Fibroblast of lung (primary cell): Measurements from ENCODE around the gene LUZP2. TPM values are rescaled to one million over a fixed set of nuclear protein-coding genes. Genes with fewer than 3 reads are reported as not detected.

Experiments used
- DNase-seq, 2 donors: peaks; one replicate each; pipeline versions ENCODE4 v3.0.0 to v3.0.0-alpha.2; 2010; ENCODE audit warnings: low read depth in 2 of 2
- H2AFZ ChIP-seq: 2 replicates; pipeline ENCODE4 v1.5.1; 2012; ENCODE audit warnings: low read length, control low read depth, inconsistent platforms
- H3K27ac ChIP-seq: 2 replicates; pipeline ENCODE4 v1.5.1; 2011; ENCODE audit warnings: low read length, control low read depth; ENCODE audit not compliant: insufficient read depth
- H3K27me3 ChIP-seq: 2 replicates; pipeline ENCODE4 v1.5.1; 2011; ENCODE audit warnings: mild to moderate bottlenecking, low read length; ENCODE audit not compliant: control insufficient read depth, insufficient read depth
- H3K36me3 ChIP-seq: 2 replicates; pipeline ENCODE4 v1.5.1; 2011; ENCODE audit warnings: low read length; ENCODE audit not compliant: control insufficient read depth, insufficient read depth
- H3K4me1 ChIP-seq: 2 replicates; pipeline ENCODE4 v1.5.1; 2011; ENCODE audit warnings: low read length; ENCODE audit not compliant: control insufficient read depth, insufficient read depth; ENCODE audit errors: extremely low read depth
- H3K4me2 ChIP-seq: 2 replicates; pipeline ENCODE4 v1.5.1; 2011; ENCODE audit warnings: low read length, control low read depth; ENCODE audit not compliant: insufficient read depth; ENCODE audit errors: extremely low read depth
- H3K4me3 ChIP-seq, 4 experiments: fragments of 200-600 bp in 1 of 4; sonication (generic) in 1 of 4; replicated peaks in 1 of 4; 2 replicates each; pipeline ENCODE4 v1.5.1; 2011 to 2016; ENCODE audit warnings: low read length in 4 of 4, low read depth in 3 of 4, mild to moderate bottlenecking in 3 of 4, control low read depth in 2 of 4, inconsistent platforms in 1 of 4, mixed read lengths in 1 of 4; ENCODE audit not compliant: insufficient read depth in 1 of 4; ENCODE audit errors: control extremely low read depth in 1 of 4
- H3K79me2 ChIP-seq: 2 replicates; pipeline ENCODE4 v1.5.1; 2012; ENCODE audit warnings: mild to moderate bottlenecking, low read length, inconsistent platforms; ENCODE audit not compliant: control insufficient read depth, insufficient read depth
- H3K9ac ChIP-seq: 2 replicates; pipeline ENCODE4 v1.5.1; 2011; ENCODE audit warnings: mild to moderate bottlenecking, low read length, control low read depth; ENCODE audit not compliant: insufficient read depth
- H3K9me3 ChIP-seq: 2 replicates; pipeline ENCODE4 v1.5.1; 2012; ENCODE audit warnings: low read depth, low read length; ENCODE audit not compliant: control insufficient read depth, insufficient read depth
- H4K20me1 ChIP-seq: 2 replicates; pipeline ENCODE4 v1.5.1; 2011; ENCODE audit warnings: low read length; ENCODE audit not compliant: control insufficient read depth, insufficient read depth; ENCODE audit errors: extremely low read depth
- EZH2 ChIP-seq: IDR thresholded peaks from 2 replicates; pipeline ENCODE4 v1.5.1; 2012; ENCODE audit warnings: low read length, control low read depth, mild to moderate bottlenecking; ENCODE audit errors: missing control alignments
- polyA plus RNA-seq, 2 donors: library from polyadenylated mRNA; depleted of rRNA in 1 of 2; stranded (reverse) in 1 of 2; unstranded in 1 of 2; fragments of >200 nt; gene quantifications; 2 replicates each; pipeline ENCODE4 v1.2.1, GENCODE V29; 2011 to 2012; ENCODE audit warnings: missing spikeins in 1 of 2
- total RNA-seq: library from RNA; depleted of rRNA; stranded (reverse); fragments of >200 nt; gene quantifications from 2 replicates; pipeline ENCODE4 v1.2.1, GENCODE V29; 2014
- TF ChIP-seq, protein P1 (sequence below), 2 donors: IDR thresholded peaks in 1 of 2; conservative IDR thresholded peaks in 1 of 2; 1 replicate in 1 of 2; 2 replicates in 1 of 2; pipeline ENCODE4 v1.5.1; 2011 to 2012; ENCODE audit warnings: low read length in 2 of 2, control low read depth in 1 of 2, inconsistent platforms in 1 of 2, low read depth in 1 of 2, mild to moderate bottlenecking in 1 of 2

The LUZP2 gene
- total and polyA plus RNA-seq, 2 donors (not counting 1 experiment from before 2014, with no cell fraction given) = 0.03 to 0.50 TPM

DNA sequence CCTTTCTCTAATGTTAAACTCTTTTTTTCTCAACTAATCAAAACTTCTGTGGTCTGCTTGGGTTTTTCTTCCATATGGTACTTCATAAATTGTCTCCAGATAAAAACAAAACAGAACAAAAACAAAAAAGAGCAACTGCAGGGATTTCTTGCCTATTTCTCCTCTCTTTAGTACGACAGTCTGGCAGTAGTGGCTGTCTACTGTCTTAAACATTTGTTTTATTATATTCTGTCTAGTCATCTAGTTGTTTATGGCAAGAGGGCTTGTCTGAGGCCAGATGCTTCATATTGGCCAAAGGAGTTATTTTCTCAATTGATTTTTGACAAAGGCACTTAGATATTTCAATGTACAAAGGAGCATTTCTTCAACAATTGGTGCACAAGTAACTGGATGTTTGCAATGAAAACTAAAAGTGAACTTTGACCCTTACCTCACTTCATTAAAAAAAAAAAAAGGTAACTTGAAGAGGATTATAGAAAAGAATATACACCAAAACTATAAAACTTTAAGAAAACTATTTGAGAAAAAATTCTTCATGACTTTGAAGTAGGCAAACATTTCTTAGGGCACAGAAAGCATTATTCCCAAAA is 404.2 kb downstream of the LUZP2 start:
- no peak overlapping the region for H3K4me3 ChIP-seq
- no peak overlapping the region for H3K9ac ChIP-seq
- no peaks in the 10 kb centered on the region for H3K36me3 ChIP-seq
- H2AFZ ChIP-seq = no peak overlapping the region
- H4K20me1 ChIP-seq = no peaks in the 10 kb centered on the region
- H3K9me3 ChIP-seq = no peaks in the 10 kb centered on the region
- H3K27ac ChIP-seq = no peak overlapping the region
- H3K79me2 ChIP-seq = no peaks in the 10 kb centered on the region
- no peak overlapping the region for H3K4me2 ChIP-seq
- no peak for DNase-seq
- TF ChIP-seq EZH2 = no peak
- TF ChIP-seq, protein P1, sequence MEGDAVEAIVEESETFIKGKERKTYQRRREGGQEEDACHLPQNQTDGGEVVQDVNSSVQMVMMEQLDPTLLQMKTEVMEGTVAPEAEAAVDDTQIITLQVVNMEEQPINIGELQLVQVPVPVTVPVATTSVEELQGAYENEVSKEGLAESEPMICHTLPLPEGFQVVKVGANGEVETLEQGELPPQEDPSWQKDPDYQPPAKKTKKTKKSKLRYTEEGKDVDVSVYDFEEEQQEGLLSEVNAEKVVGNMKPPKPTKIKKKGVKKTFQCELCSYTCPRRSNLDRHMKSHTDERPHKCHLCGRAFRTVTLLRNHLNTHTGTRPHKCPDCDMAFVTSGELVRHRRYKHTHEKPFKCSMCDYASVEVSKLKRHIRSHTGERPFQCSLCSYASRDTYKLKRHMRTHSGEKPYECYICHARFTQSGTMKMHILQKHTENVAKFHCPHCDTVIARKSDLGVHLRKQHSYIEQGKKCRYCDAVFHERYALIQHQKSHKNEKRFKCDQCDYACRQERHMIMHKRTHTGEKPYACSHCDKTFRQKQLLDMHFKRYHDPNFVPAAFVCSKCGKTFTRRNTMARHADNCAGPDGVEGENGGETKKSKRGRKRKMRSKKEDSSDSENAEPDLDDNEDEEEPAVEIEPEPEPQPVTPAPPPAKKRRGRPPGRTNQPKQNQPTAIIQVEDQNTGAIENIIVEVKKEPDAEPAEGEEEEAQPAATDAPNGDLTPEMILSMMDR (conservative IDR thresholded peaks at IDR 0.05 in 1 of 2, IDR thresholded peaks at IDR 0.05 in 1 of 2; ENCODE audit: low read depth in 1 of 2, low read length in 2 of 2) = no peak
- H3K4me1 ChIP-seq = no peaks in the 10 kb centered on the region
- H3K27me3 ChIP-seq = no peaks in the 10 kb centered on the region

- Histone ChIP-seq H3K4me3 (no peak overlapping the region), H3K4me1 (no peaks in the 10 kb centered on the region), H3K9me3 (no peaks in the 10 kb centered on the region), H3K79me2 (no peaks in the 10 kb centered on the region), H3K27me3 (no peaks in the 10 kb centered on the region), H3K9ac (no peak overlapping the region), H3K36me3 (no peaks in the 10 kb centered on the region), H3K27ac (no peak overlapping the region), H2AFZ (no peak overlapping the region), H3K4me2 (no peak overlapping the region), H4K20me1 (no peaks in the 10 kb centered on the region)
- TF ChIP-seq, protein P1 (conservative IDR thresholded peaks at IDR 0.05 in 1 of 2, IDR thresholded peaks at IDR 0.05 in 1 of 2; ENCODE audit: low read depth in 1 of 2, low read length in 2 of 2) = no peak
- no peak for TF ChIP-seq EZH2
- DNase-seq = no peak
These were observed 406.7 kb downstream of the LUZP2 start for GRCh38 chr11:24903555-24903954.

DNA sequence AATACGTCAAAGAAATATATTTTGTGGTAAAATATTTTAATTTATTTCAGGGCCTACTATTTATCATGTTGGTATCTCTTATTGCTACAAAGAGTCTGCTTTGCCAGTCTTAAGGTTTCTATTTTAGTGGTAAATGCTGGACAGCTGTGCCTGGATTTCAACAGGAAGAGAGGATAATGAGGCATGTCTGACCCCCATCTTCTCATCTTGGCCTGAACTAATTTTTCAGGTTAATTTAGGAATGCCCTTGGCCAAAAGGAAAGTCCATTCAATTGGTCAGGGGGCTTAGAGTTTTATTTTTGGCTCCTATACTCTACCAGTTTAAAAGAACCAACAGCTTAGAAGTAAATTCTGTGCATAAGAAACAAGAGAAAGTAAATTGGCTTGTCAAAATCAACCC is 428.2 kb downstream of the LUZP2 start:
- no peak overlapping the region for H3K9ac ChIP-seq
- TF ChIP-seq, protein P1 (conservative IDR thresholded peaks at IDR 0.05 in 1 of 2, IDR thresholded peaks at IDR 0.05 in 1 of 2; ENCODE audit: low read depth in 1 of 2, low read length in 2 of 2) = no peak
- TF ChIP-seq EZH2 = no peak
- H3K4me3 ChIP-seq = no peak overlapping the region
- no peaks in the 10 kb centered on the region for H3K79me2 ChIP-seq
- DNase-seq = no peak
- H3K36me3 ChIP-seq = no peaks in the 10 kb centered on the region
- H2AFZ ChIP-seq = no peak overlapping the region
- no peaks in the 10 kb centered on the region for H3K4me1 ChIP-seq
- no peak overlapping the region for H3K27ac ChIP-seq
- no peaks in the 10 kb centered on the region for H4K20me1 ChIP-seq
- no peaks in the 10 kb centered on the region for H3K27me3 ChIP-seq
- no peaks in the 10 kb centered on the region for H3K9me3 ChIP-seq
- H3K4me2 ChIP-seq = no peak overlapping the region
